ENCODE results near the gene EDN1. TPM values are rescaled to one million over a fixed set of nuclear protein-coding genes. Genes with fewer than 3 reads are reported as not detected.

The EDN1 gene
- polyA plus RNA-seq, 1 experiment: 4.0 TPM

DNA sequence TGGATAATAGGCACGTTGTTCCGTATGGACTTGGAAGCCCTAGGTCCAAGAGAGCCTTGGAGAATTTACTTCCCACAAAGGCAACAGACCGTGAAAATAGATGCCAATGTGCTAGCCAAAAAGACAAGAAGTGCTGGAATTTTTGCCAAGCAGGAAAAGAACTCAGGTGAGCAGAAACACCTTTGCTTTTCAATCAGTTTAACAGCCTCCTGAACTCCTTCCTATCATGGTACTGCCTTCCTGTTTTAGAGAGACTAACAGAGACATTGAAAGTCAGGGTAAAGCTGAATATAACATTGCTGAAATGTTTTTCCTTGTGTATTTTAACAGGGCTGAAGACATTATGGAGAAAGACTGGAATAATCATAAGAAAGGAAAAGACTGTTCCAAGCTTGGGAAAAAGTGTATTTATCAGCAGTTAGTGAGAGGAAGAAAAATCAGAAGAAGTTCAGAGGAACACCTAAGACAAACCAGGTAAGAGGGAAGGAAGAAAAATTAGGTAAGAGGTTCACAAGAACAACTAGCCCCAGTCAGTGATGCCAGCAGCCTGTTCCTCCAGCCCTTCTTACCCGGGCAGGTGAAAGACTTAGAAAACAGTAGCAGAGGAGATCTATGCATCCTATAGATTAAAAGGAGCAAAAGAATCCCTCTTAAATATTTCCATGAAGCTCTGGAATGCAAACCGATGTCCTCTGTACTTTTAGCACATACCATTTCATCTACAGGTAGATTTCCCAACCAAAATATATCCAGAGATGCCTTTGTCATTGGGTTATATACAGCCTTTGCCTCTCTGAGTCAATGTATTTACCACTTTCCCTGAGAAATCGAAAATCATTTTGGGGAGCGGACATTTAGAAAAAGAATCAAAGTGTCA, 4.0 kb downstream of the EDN1 start:
- ChIA-PET CTCF (interaction anchor here (0.7 to 14.0 kb wide), 3 partner anchors 303 to 595 kb away, joined by 3 to 212 read pairs (median 3); no protein-coding TSS in a partner anchor), POLR2A (no interaction called here)
- Histone ChIP-seq H3K36me3 (ENCODE audit: control insufficient read depth, insufficient read depth, low read length) (no peaks in the 10 kb centered on the region), H3K4me3 (ENCODE audit: low read depth, low read length) (no peak overlapping the region), H3K27me3 (ENCODE audit: control insufficient read depth, insufficient read depth, low read length) (no peaks in the 10 kb centered on the region)
- no peak for DNase-seq (ENCODE audit: low read depth)
- TF ChIP-seq, protein P1, sequence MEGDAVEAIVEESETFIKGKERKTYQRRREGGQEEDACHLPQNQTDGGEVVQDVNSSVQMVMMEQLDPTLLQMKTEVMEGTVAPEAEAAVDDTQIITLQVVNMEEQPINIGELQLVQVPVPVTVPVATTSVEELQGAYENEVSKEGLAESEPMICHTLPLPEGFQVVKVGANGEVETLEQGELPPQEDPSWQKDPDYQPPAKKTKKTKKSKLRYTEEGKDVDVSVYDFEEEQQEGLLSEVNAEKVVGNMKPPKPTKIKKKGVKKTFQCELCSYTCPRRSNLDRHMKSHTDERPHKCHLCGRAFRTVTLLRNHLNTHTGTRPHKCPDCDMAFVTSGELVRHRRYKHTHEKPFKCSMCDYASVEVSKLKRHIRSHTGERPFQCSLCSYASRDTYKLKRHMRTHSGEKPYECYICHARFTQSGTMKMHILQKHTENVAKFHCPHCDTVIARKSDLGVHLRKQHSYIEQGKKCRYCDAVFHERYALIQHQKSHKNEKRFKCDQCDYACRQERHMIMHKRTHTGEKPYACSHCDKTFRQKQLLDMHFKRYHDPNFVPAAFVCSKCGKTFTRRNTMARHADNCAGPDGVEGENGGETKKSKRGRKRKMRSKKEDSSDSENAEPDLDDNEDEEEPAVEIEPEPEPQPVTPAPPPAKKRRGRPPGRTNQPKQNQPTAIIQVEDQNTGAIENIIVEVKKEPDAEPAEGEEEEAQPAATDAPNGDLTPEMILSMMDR (IDR thresholded peaks at IDR 0.05; ENCODE audit: insufficient read depth, low read depth, low read length): no peak

DNA sequence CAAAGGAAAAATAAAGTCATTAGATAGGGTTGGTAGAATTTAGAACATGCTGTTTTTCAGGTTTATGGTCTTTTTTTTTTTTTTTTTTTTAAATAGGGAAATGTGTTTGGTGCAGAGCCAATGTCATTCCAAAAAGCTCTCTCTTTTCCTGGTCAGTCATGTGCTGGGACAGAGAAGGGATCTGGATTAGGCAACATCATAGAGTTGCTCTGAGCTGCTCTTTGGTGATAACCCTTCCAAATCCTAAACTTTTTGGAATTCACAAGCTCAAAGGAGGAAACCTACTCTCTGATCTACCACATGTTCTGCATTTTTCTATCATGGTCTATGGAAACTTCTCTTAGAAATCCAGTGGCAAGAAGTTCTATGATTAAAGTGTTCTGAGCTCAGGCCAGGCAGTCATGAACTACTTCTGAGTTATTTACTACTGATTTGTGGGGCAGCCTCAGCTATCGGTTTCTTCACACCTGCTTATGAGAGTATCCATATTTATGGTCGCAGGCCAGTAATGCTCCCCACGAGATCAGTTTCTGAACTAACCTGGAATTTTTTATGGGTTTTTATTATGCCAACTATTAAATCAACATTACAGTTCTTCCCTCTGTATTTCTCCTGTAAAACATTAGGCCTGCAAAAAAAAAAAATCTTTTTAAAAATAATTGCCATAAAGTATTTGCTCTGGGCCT, 4.8 kb downstream of the EDN1 start:
- DNase-seq (ENCODE audit: low read depth): no peak
- Histone ChIP-seq H3K4me3 (ENCODE audit: low read depth, low read length) (no peak overlapping the region), H3K27me3 (ENCODE audit: control insufficient read depth, insufficient read depth, low read length) (no peaks in the 10 kb centered on the region), H3K36me3 (ENCODE audit: control insufficient read depth, insufficient read depth, low read length) (no peaks in the 10 kb centered on the region)
- ChIA-PET POLR2A (interaction anchor here (0.6 kb wide), 4 partner anchors 16 to 865 kb away, joined by 3 to 6 read pairs (median 4); no protein-coding TSS in a partner anchor), CTCF (interaction anchor here (1.1 to 14.0 kb wide), 2 partner anchors 311 to 595 kb away, joined by 3 to 212 read pairs; no protein-coding TSS in a partner anchor)
- TF ChIP-seq, protein P1 (IDR thresholded peaks at IDR 0.05; ENCODE audit: insufficient read depth, low read depth, low read length): no peak

DNA sequence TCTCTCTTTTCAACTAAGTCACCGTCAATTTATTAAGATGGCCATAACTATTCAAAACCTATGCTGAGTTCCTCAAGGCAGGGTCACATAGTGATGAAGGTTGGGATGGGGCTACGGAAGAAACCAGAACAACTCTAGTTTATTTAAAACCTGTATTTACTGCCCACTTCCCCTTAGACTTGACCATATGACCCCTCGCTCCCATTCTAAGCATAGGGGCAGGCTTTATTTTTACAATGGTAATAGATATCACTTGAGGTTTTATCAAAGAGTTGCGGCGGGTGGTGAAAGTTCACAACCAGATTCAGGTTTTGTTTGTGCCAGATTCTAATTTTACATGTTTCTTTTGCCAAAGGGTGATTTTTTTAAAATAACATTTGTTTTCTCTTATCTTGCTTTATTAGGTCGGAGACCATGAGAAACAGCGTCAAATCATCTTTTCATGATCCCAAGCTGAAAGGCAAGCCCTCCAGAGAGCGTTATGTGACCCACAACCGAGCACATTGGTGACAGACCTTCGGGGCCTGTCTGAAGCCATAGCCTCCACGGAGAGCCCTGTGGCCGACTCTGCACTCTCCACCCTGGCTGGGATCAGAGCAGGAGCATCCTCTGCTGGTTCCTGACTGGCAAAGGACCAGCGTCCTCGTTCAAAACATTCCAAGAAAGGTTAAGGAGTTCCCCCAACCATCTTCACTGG, 5.5 kb downstream of the EDN1 start:
- no peaks in the 10 kb centered on the region for H3K36me3 ChIP-seq (ENCODE audit: control insufficient read depth, insufficient read depth, low read length)
- TF ChIP-seq, protein P1 (IDR thresholded peaks at IDR 0.05; ENCODE audit: insufficient read depth, low read depth, low read length): no peak
- CTCF ChIA-PET: interaction anchor here (1.1 to 14.0 kb wide), 2 partner anchors 310 to 596 kb away, joined by 3 to 212 read pairs; no protein-coding TSS in a partner anchor
- H3K4me3 ChIP-seq (ENCODE audit: low read depth, low read length): no peak overlapping the region
- POLR2A ChIA-PET: interaction anchor here (0.6 kb wide), 2 partner anchors 15 to 299 kb away, joined by 3 read pairs; no protein-coding TSS in a partner anchor
- DNase-seq (ENCODE audit: low read depth): no peak
- no peaks in the 10 kb centered on the region for H3K27me3 ChIP-seq (ENCODE audit: control insufficient read depth, insufficient read depth, low read length)

DNA sequence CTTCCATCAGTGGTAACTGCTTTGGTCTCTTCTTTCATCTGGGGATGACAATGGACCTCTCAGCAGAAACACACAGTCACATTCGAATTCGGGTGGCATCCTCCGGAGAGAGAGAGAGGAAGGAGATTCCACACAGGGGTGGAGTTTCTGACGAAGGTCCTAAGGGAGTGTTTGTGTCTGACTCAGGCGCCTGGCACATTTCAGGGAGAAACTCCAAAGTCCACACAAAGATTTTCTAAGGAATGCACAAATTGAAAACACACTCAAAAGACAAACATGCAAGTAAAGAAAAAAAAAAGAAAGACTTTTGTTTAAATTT, 6.1 kb downstream of the EDN1 start:
- POLR2A ChIA-PET: no interaction called here
- peak; percentile 88 for DNase-seq (ENCODE audit: low read depth)
- TF ChIP-seq, protein P1 (IDR thresholded peaks at IDR 0.05; ENCODE audit: insufficient read depth, low read depth, low read length): no peak
- CTCF ChIA-PET: interaction anchor here (14.0 kb wide), 1 partner anchor 310 kb away, joined by 212 read pairs; no protein-coding TSS in a partner anchor
- Histone ChIP-seq H3K36me3 (ENCODE audit: control insufficient read depth, insufficient read depth, low read length) (no peaks in the 10 kb centered on the region), H3K27me3 (ENCODE audit: control insufficient read depth, insufficient read depth, low read length) (no peaks in the 10 kb centered on the region), H3K4me3 (ENCODE audit: low read depth, low read length) (no peak overlapping the region)

Measured in BJ (cell line).